LNCaP clone FGC (cell line): ENCODE measurements around the gene KRTAP10-7.
"Not testable (repeated sequence)": the region's sequence is repeated elsewhere in the genome, so short reads cannot be mapped to it uniquely, and the experiment has no call there.

Source experiments
- DNase-seq: peaks from one replicate; pipeline ENCODE4 v3.0.0-alpha.2; 2011; ENCODE audit warnings: low read depth
- H3K4me3 ChIP-seq: 2 replicates; pipeline ENCODE4 v1.5.1; 2011; ENCODE audit warnings: mild to moderate bottlenecking, low read depth, low read length, control low read depth
- CTCF ChIP-seq: IDR thresholded peaks from 2 replicates; pipeline ENCODE4 v1.5.1; 2012; ENCODE audit warnings: mild to moderate bottlenecking; ENCODE audit not compliant: control insufficient read depth, insufficient read depth; ENCODE audit errors: extremely low read depth

Gene KRTAP10-7

GRCh38 chr21:44585892-44586291 lies 14.5 kb upstream of the KRTAP10-7 start:
- no peak overlapping the region for H3K4me3 ChIP-seq
- TF ChIP-seq CTCF: no peak
- DNase-seq: no peak

- H3K4me3 ChIP-seq: no peak overlapping the region
- no peak for TF ChIP-seq CTCF
- DNase-seq: no peak
Measured at GRCh38 chr21:44589094-44589493, 11.3 kb upstream of the KRTAP10-7 start.

- H3K4me3 ChIP-seq: no peak overlapping the region
- TF ChIP-seq CTCF: no peak
- no peak for DNase-seq
Measured at GRCh38 chr21:44589586-44590305, 10.7 kb upstream of the KRTAP10-7 start.

- H3K4me3 ChIP-seq: no peak overlapping the region
- DNase-seq: no peak
- no peak for TF ChIP-seq CTCF
Measured at GRCh38 chr21:44590311-44590721, 10.1 kb upstream of the KRTAP10-7 start.

GRCh38 chr21:44590897-44591800 lies 9.2 kb upstream of the KRTAP10-7 start:
- not testable (repeated sequence) for H3K4me3 ChIP-seq, DNase-seq

- H3K4me3 ChIP-seq, DNase-seq: not testable (repeated sequence)
Measured at GRCh38 chr21:44591801-44592130, 8.6 kb upstream of the KRTAP10-7 start.

- TF ChIP-seq CTCF: no peak
- DNase-seq: no peak
- H3K4me3 ChIP-seq: no peak within 1 kb of the TSS
Measured at GRCh38 chr21:44592446-44593311, 7.7 kb upstream of the KRTAP10-7 start, which contains the start of gene KRTAP10-6. Gene KRTAP10-6 (minus strand): TSS chr21:44592505. CDS start chr21:44592484, 21 bp downstream.
